CD4-positive, alpha-beta memory T cell (primary cell): ENCODE data around the gene PNMA8C. TPM values are rescaled to one million over a fixed set of nuclear protein-coding genes. Genes with fewer than 3 reads are reported as not detected.

Experiments
- CTCF ChIA-PET: fragments of 350-600 bp; sonication (Branson Sonifier 250); formaldehyde crosslinking; loops from one replicate; lab custom pipeline; 2021; ENCODE audit warnings: inconsistent platforms; ENCODE audit not compliant: partially characterized antibody; lab: Charles Lee
- POLR2A ChIA-PET: fragments of 350-600 bp; sonication (Branson Sonifier 250); formaldehyde crosslinking; loops from one replicate; lab custom pipeline; 2021; ENCODE audit not compliant: partially characterized antibody; lab: Charles Lee
- DNase-seq, 5 donors: peaks; one replicate each; pipeline versions ENCODE4 v3.0.0 to v3.0.0-alpha.2; 2020 to 2022; ENCODE audit warnings: mixed read lengths in 1 of 5
- H3K27ac ChIP-seq: one replicate; pipeline ENCODE4 v1.7.0; 2013; ENCODE audit warnings: low read depth, low read length
- H3K27me3 ChIP-seq: 2 replicates; pipeline ENCODE4 v1.7.0; 2013; ENCODE audit warnings: mild to moderate bottlenecking, low read length, moderate library complexity; ENCODE audit not compliant: insufficient read depth
- H3K36me3 ChIP-seq: 2 replicates; pipeline ENCODE4 v1.7.0; 2013; ENCODE audit warnings: mild to moderate bottlenecking, low read length, moderate library complexity; ENCODE audit not compliant: insufficient read depth
- H3K4me1 ChIP-seq: 2 replicates; pipeline ENCODE4 v1.7.0; 2013; ENCODE audit warnings: mild to moderate bottlenecking, low read length, moderate library complexity; ENCODE audit not compliant: insufficient read depth
- H3K4me3 ChIP-seq, 2 donors: one replicate each; pipeline ENCODE4 v1.7.0; 2013; ENCODE audit warnings: low read length in 2 of 2, mild to moderate bottlenecking in 1 of 2
- H3K9me3 ChIP-seq, 2 donors: one replicate each; pipeline ENCODE4 v1.7.0; 2013; ENCODE audit warnings: low read length in 2 of 2, control low read depth in 1 of 2; ENCODE audit not compliant: control insufficient read depth in 1 of 2
- H3K27ac Mint-ChIP-seq, 7 donors: one replicate each; pipeline ENCODE4 v1.8.0; 2020 to 2021; ENCODE audit warnings: mixed read lengths in 7 of 7, mild to moderate bottlenecking in 6 of 7, inconsistent platforms in 3 of 7, moderate library complexity in 3 of 7
- H3K27me3 Mint-ChIP-seq, 2 donors: one replicate each; pipeline ENCODE4 v1.8.0; 2020 to 2021; ENCODE audit warnings: mixed read lengths in 2 of 2
- H3K36me3 Mint-ChIP-seq, 2 donors: one replicate each; pipeline ENCODE4 v1.8.0; 2020 to 2021; ENCODE audit warnings: mixed read lengths in 2 of 2, inconsistent platforms in 1 of 2, mild to moderate bottlenecking in 1 of 2
- H3K4me1 Mint-ChIP-seq, 4 donors: one replicate each; pipeline ENCODE4 v1.8.0; 2020 to 2021; ENCODE audit warnings: mixed read lengths in 4 of 4, mild to moderate bottlenecking in 1 of 4
- H3K4me3 Mint-ChIP-seq, 8 donors: one replicate each; pipeline ENCODE4 v1.8.0; 2020 to 2021; ENCODE audit warnings: mixed read lengths in 8 of 8, mild to moderate bottlenecking in 7 of 8, moderate library complexity in 6 of 8, inconsistent platforms in 3 of 8
- H3K9me3 Mint-ChIP-seq, 8 donors: one replicate each; pipeline ENCODE4 v1.8.0; 2020 to 2021; ENCODE audit warnings: mixed read lengths in 8 of 8, mild to moderate bottlenecking in 5 of 8, inconsistent platforms in 3 of 8, moderate library complexity in 1 of 8
- intact Hi-C: fragments of 100-400 bp; cut with micrococcal nuclease; formaldehyde crosslinking; loops from one replicate; pipeline ENCODE4 v1.15.1; 2023
- polyA plus RNA-seq, 2 donors: library from polyadenylated mRNA; unstranded; fragments of 300-500 nt; fragmentation: Illumina TruSeq; gene quantifications; one replicate each; pipeline ENCODE4 v1.2.3, GENCODE V29; 2021
- total RNA-seq, 2 experiments: library from RNA; stranded (reverse); gene quantifications; one replicate each; pipeline ENCODE4 v1.2.3, GENCODE V29; 2021

PNMA8C gene
- total and polyA plus RNA-seq, 4 experiments from 2014 or later, result not detected

GRCh38 chr19:46470376-46470775, 41.6 kb upstream of the PNMA8C start:
- Mint-ChIP-seq H3K4me3 (no peak overlapping the region), H3K36me3 (no peaks in the 10 kb centered on the region), H3K9me3 (no peaks in the 10 kb centered on the region), H3K27me3 (peaks cover 32 to 52% of the 10 kb centered on the region in 2 donors), H3K4me1 (peaks cover 10 to 18% (median 11%) of the 10 kb centered on the region in 4 donors), H3K27ac (no peak overlapping the region)
- DNase-seq, result no peak
- ChIA-PET CTCF (no interaction called here), POLR2A (no interaction called here)
- Histone ChIP-seq H3K4me3 (no peak overlapping the region), H3K9me3 (no peaks in the 10 kb centered on the region), H3K27ac (no peak overlapping the region), H3K36me3 (no peaks in the 10 kb centered on the region), H3K4me1 (no peaks in the 10 kb centered on the region), H3K27me3 (peaks cover 10% of the 10 kb centered on the region)
- intact Hi-C loops, result no loop called here

DNA sequence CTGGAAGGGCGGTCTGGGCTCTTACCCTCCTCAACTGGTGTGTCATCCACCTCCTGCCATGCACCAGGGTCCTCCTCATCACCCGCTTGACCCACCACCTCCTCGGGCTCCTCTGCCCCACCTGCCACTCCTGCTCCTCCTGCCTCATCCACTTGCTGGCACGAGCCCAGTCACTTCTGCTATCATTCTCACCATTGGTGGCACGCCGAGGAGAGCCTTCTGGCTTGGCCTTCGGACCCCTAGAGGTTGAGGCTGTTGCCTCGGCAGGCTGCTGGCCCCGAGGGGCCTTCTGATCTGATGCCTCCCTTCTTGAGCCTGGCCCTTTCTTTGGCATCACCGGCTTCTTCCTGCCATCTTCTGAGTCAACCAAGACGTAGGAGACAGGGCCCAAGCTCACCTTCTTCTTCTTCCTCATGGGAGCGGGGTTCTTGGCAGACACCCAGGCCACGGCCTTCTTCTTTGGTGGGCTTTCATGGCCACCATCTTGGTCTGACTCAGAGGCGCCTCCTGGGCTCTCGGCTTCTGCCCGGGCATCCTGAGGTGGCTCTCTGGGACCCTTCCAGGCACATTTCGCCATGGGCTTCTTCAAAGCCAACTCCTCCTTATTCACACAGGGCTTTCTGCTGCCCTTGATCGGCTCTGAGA, 40.9 kb upstream of the PNMA8C start:
- Histone ChIP-seq H3K27ac (no peak overlapping the region), H3K9me3 (no peaks in the 10 kb centered on the region), H3K36me3 (no peaks in the 10 kb centered on the region), H3K27me3 (peaks cover 10% of the 10 kb centered on the region), H3K4me3 (no peak overlapping the region), H3K4me1 (no peaks in the 10 kb centered on the region)
- no peaks in the 10 kb centered on the region for H3K9me3 Mint-ChIP-seq
- H3K27me3 Mint-ChIP-seq, result peaks cover 37 to 52% of the 10 kb centered on the region in 2 donors
- intact Hi-C loops, result no loop called here
- peak overlapping the region in 1 of 8 donors; percentile 26 for H3K4me3 Mint-ChIP-seq
- DNase-seq, result no peak
- ChIA-PET CTCF (no interaction called here), POLR2A (no interaction called here)
- H3K4me1 Mint-ChIP-seq, result peaks cover 10 to 18% (median 11%) of the 10 kb centered on the region in 4 donors
- H3K36me3 Mint-ChIP-seq, result no peaks in the 10 kb centered on the region
- H3K27ac Mint-ChIP-seq, result no peak overlapping the region

GRCh38 chr19:46466536-46467196, 37.9 kb upstream of the PNMA8C start:
- H3K27me3 ChIP-seq, result peaks cover 10% of the 10 kb centered on the region
- H3K36me3 Mint-ChIP-seq, result no peaks in the 10 kb centered on the region
- H3K4me3 ChIP-seq, result no peak overlapping the region
- ChIA-PET CTCF (interaction anchor here (1.7 kb wide), 1 partner anchor 72 kb away, joined by 5 read pairs; no protein-coding TSS in a partner anchor), POLR2A (interaction anchor here (0.6 kb wide), 1 partner anchor 11 kb away, joined by 3 read pairs; no protein-coding TSS in a partner anchor)
- H3K4me1 Mint-ChIP-seq, result peaks cover 10 to 13% (median 11%) of the 10 kb centered on the region in 4 donors
- intact Hi-C loops, result no loop called here
- peak overlapping the region in 1 of 7 donors; percentile 10 for H3K27ac Mint-ChIP-seq
- H3K27me3 Mint-ChIP-seq, result peaks cover 17 to 30% of the 10 kb centered on the region in 2 donors
- H3K9me3 ChIP-seq, result no peaks in the 10 kb centered on the region
- H3K4me1 ChIP-seq, result no peaks in the 10 kb centered on the region
- H3K27ac ChIP-seq, result no peak overlapping the region
- no peak for DNase-seq
- H3K4me3 Mint-ChIP-seq, result peak overlapping the region in 4 of 8 donors; percentile 25 to 63 (median 44)
- H3K9me3 Mint-ChIP-seq, result no peaks in the 10 kb centered on the region
- no peaks in the 10 kb centered on the region for H3K36me3 ChIP-seq

DNA sequence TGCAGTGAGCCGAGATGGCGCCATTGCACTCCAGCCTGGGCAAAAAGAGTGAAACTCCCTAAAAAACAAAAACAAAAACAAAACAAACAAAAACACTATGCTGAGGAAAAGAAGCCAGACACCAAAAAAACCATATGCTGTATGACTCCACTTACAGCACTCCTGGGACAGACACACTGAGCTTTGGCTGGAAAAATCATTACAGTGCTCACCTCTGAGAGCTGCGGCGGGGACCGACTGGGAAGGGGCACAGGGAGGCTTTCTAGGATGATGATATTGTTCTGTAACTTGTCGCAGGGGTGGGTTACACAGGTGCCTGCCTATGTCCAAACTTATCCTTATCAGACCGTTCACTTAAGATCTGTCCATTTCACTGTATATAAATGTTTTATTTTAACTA, 34.8 kb upstream of the PNMA8C start:
- H3K4me3 Mint-ChIP-seq, result no peak overlapping the region
- no peak for DNase-seq
- Histone ChIP-seq H3K27ac (no peak overlapping the region), H3K4me3 (no peak overlapping the region), H3K9me3 (no peaks in the 10 kb centered on the region), H3K27me3 (no peaks in the 10 kb centered on the region), H3K36me3 (no peaks in the 10 kb centered on the region), H3K4me1 (no peaks in the 10 kb centered on the region)
- intact Hi-C loops, result no loop called here
- peaks cover 15 to 28% of the 10 kb centered on the region in 2 donors for H3K27me3 Mint-ChIP-seq
- peaks cover 10 to 13% (median 11%) of the 10 kb centered on the region in 4 donors for H3K4me1 Mint-ChIP-seq
- ChIA-PET POLR2A (no interaction called here), CTCF (no interaction called here)
- no peaks in the 10 kb centered on the region for H3K36me3 Mint-ChIP-seq
- H3K27ac Mint-ChIP-seq, result no peak overlapping the region
- H3K9me3 Mint-ChIP-seq, result no peaks in the 10 kb centered on the region

DNA sequence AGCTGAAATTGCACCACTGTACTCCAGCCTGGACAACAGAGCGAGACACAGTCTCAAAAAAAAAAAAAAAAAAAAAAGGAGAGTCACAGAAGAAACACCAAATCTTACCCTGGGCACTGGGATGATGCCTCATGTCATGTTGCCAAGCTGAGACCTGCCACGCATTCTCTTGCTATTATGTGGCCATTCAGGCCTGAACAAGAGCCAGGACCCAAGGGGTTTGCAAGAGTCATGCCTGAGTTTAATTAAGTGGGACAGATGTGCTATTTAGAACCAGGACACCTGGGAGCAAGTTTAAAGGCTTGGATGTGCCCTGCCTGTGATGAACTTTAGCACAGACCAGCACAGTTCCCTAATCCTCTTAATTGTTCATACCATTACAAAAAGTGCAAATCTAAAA, 32.8 kb upstream of the PNMA8C start:
- peaks cover 17 to 19% of the 10 kb centered on the region in 2 donors for H3K27me3 Mint-ChIP-seq
- Histone ChIP-seq H3K36me3 (no peaks in the 10 kb centered on the region), H3K9me3 (no peaks in the 10 kb centered on the region), H3K4me3 (no peak overlapping the region), H3K27me3 (peaks cover 3% of the 10 kb centered on the region), H3K4me1 (no peaks in the 10 kb centered on the region), H3K27ac (no peak overlapping the region)
- H3K27ac Mint-ChIP-seq, result peak overlapping the region in 1 of 7 donors; percentile 7
- CTCF ChIA-PET, result no interaction called here
- no peaks in the 10 kb centered on the region for H3K9me3 Mint-ChIP-seq
- H3K36me3 Mint-ChIP-seq, result no peaks in the 10 kb centered on the region
- intact Hi-C loops, result no loop called here
- DNase-seq, result no peak
- H3K4me3 Mint-ChIP-seq, result no peak overlapping the region
- POLR2A ChIA-PET, result no interaction called here
- peaks cover 4 to 5% (median 4%) of the 10 kb centered on the region in 4 donors for H3K4me1 Mint-ChIP-seq

DNA sequence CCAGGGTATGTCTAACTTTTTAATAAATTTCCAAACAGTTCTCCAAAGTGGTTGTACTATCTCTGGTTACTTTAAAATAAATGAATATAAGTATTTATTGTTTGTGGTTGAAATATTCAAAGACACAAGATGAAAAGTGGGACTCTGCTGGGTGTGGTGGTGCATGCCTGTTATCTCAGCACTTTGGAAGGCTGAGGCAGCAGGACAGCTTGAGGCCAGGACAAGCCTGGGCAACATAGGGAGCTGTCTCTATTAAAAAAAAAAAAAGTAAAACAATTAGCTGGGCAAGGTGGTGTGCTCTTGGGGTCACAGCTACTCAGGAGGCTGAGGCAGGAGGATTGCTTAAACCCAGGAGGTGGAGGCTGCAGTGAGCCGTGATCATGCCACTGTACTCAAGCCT, 32.2 kb upstream of the PNMA8C start:
- Histone ChIP-seq H3K4me3 (no peak overlapping the region), H3K27ac (no peak overlapping the region), H3K4me1 (no peaks in the 10 kb centered on the region), H3K9me3 (no peaks in the 10 kb centered on the region), H3K36me3 (no peaks in the 10 kb centered on the region), H3K27me3 (peaks cover 3% of the 10 kb centered on the region)
- ChIA-PET CTCF (no interaction called here), POLR2A (no interaction called here)
- no peak for DNase-seq
- Mint-ChIP-seq H3K36me3 (no peaks in the 10 kb centered on the region), H3K27me3 (peaks cover 21 to 22% of the 10 kb centered on the region in 2 donors), H3K9me3 (no peaks in the 10 kb centered on the region), H3K27ac (no peak overlapping the region), H3K4me1 (no peaks in the 10 kb centered on the region), H3K4me3 (no peak overlapping the region)
- intact Hi-C loops, result no loop called here

GRCh38 chr19:46460055-46460454, 31.3 kb upstream of the PNMA8C start:
- Mint-ChIP-seq H3K9me3 (no peaks in the 10 kb centered on the region), H3K36me3 (no peaks in the 10 kb centered on the region), H3K4me1 (no peaks in the 10 kb centered on the region), H3K27me3 (peaks cover 19 to 21% of the 10 kb centered on the region in 2 donors), H3K27ac (no peak overlapping the region), H3K4me3 (no peak overlapping the region)
- Histone ChIP-seq H3K27me3 (peaks cover 3% of the 10 kb centered on the region), H3K4me3 (no peak overlapping the region), H3K27ac (no peak overlapping the region), H3K4me1 (no peaks in the 10 kb centered on the region), H3K9me3 (no peaks in the 10 kb centered on the region), H3K36me3 (no peaks in the 10 kb centered on the region)
- POLR2A ChIA-PET, result no interaction called here
- DNase-seq, result no peak
- CTCF ChIA-PET, result no interaction called here
- intact Hi-C loops, result no loop called here
